ENCODE measurements around the gene TMEM51. TPM values are rescaled to one million over a fixed set of nuclear protein-coding genes. Genes with fewer than 3 reads are reported as not detected.

TMEM51 gene
- total and polyA plus RNA-seq, 9 of the 15 experiments (the other 6 are each of a cell fraction or from before 2014, with no cell fraction given): 0.06 to 1.4 (median 0.58) TPM

DNA sequence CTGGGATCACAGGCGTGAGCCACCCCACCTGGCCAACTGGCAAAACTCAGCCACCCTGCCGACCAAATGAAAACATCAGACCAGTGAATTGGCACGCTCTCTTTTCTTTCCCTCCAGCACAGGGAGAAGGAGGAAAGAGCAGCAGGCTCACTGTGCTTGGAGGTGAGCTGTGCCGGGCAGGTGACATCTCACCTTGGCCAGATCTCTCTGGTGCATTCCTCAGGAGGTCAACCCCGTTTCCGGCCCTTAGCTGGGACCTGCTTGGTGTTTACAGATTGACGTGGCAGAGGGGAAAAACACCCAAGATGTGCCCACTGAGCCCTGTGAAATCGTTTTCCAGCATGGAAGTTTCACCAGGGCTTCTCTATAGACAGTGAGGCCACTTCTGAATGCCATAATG, 45.1 kb downstream of the TMEM51 start:
- POLR2A ChIA-PET: interaction anchor here (0.6 to 1.6 kb wide), 4 partner anchors 11 to 167 kb away, joined by 3 to 9 read pairs (median 4); no protein-coding TSS in a partner anchor
- intact Hi-C loops (cut with micrococcal nuclease): no loop called here
- H3K4me1 ChIP-seq (replicated peaks in 1 of 2; ENCODE audit: control insufficient read depth in 2 of 2, insufficient read depth in 2 of 2, low read length in 2 of 2): no peaks in the 10 kb centered on the region; a peak in 1 of 5 replicates
- FAIRE-seq: no peak
- 8% methylated on average over 8 of the region's 8 CpGs for WGBS (ENCODE audit: insufficient coverage, low coverage, missing lambda C conversion rate)
- H3K36me3 ChIP-seq (ENCODE audit: control insufficient read depth, insufficient read depth, low read length): no peaks in the 10 kb centered on the region
- peaks cover 17 to 71% of the 10 kb centered on the region in 2 experiments for H3K27me3 ChIP-seq (ENCODE audit: control insufficient read depth in 2 of 2, insufficient read depth in 2 of 2, low read length in 2 of 2)
- no peaks in the 10 kb centered on the region for H4K20me1 ChIP-seq (replicated peaks; ENCODE audit: control insufficient read depth, insufficient read depth, low read length)
- no peak for ATAC-seq
- no peaks in the 10 kb centered on the region for H3K9me3 ChIP-seq (replicated peaks; ENCODE audit: control insufficient read depth, insufficient read depth, low read depth, low read length)
- H3K27ac ChIP-seq (ENCODE audit: extremely low read depth, low read depth, low read length): no peak overlapping the region
- CTCF ChIA-PET (ENCODE audit: low intra/inter-chr PET ratio): no interaction called here
- no peak overlapping the region for H3K4me2 ChIP-seq (ENCODE audit: insufficient read depth, low read length)
- no peaks in the 10 kb centered on the region for H3K79me2 ChIP-seq (ENCODE audit: control insufficient read depth, insufficient read depth, low read length)
- H2AFZ ChIP-seq (ENCODE audit: low read depth, low read length): no peak overlapping the region
- DNase-seq (ENCODE audit: extremely low read depth in 1 of 4, low spot score in 3 of 4): no peak
- H3K4me3 ChIP-seq: no peak overlapping the region
- in situ Hi-C loops (cut with MboI): no loop called here
- no TSS peak for BruUV-seq (replicated peaks)
- no peaks in the 10 kb centered on the region for H3K9me1 ChIP-seq (ENCODE audit: control insufficient read depth, insufficient read depth, low read length)
- H3K9ac ChIP-seq (ENCODE audit: insufficient read depth in 1 of 2, low read depth in 2 of 2, low read length in 2 of 2): no peak overlapping the region
- TF ChIP-seq ZNF143 (CRISPR knock-in tag; IDR thresholded peaks at IDR 0.05): no peak
- TF ChIP-seq RAD21 (CRISPR knock-in tag; conservative IDR thresholded peaks at IDR 0.05 in 1 of 2, IDR thresholded peaks at IDR 0.05 in 1 of 2): no peak
- no peak for TF ChIP-seq BACH1 (tag; IDR thresholded peaks at IDR 0.05)
- TF ChIP-seq ZNF507 (tag; conservative IDR thresholded peaks at IDR 0.05): no peak
- no peak for TF ChIP-seq SRSF1 (IDR thresholded peaks at IDR 0.05; ENCODE audit: low read depth, low read length)
- no peak for TF ChIP-seq FOXP1 (CRISPR knock-in tag; IDR thresholded peaks at IDR 0.05)
- no peak for TF ChIP-seq ZNF212 (CRISPR knock-in tag; IDR thresholded peaks at IDR 0.05)
- TF ChIP-seq, protein P1, sequence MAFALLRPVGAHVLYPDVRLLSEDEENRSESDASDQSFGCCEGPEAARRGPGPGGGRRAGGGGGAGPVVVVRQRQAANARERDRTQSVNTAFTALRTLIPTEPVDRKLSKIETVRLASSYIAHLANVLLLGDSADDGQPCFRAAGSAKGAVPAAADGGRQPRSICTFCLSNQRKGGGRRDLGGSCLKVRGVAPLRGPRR (CRISPR knock-in tag; IDR thresholded peaks at IDR 0.05): no peak
- no peak for TF ChIP-seq PCBP1 (IDR thresholded peaks at IDR 0.05; ENCODE audit: low read depth, low read length, poor library complexity, severe bottlenecking)
- no peak for TF ChIP-seq FOS (IDR thresholded peaks at IDR 0.05; ENCODE audit: extremely low read depth, insufficient read length)
- TF ChIP-seq SMAD3 (CRISPR knock-in tag; conservative IDR thresholded peaks at IDR 0.05): no peak
- TF ChIP-seq, protein P2, sequence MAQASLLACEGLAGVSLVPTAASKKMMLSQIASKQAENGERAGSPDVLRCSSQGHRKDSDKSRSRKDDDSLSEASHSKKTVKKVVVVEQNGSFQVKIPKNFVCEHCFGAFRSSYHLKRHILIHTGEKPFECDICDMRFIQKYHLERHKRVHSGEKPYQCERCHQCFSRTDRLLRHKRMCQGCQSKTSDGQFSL (CRISPR knock-in tag; IDR thresholded peaks at IDR 0.05): no peak
- TF ChIP-seq, protein P2 (tag; IDR thresholded peaks at IDR 0.05): no peak
- TF ChIP-seq TCF3 (CRISPR knock-in tag; IDR thresholded peaks at IDR 0.05): no peak
- TF ChIP-seq MBD2 (IDR thresholded peaks at IDR 0.05; ENCODE audit: borderline replicate concordance, low read depth): no peak
- no peak for TF ChIP-seq NELFE (IDR thresholded peaks at IDR 0.05; ENCODE audit: insufficient read depth, insufficient read length)
